ENCODE measurements around the gene RNASEH1. TPM values are rescaled to one million over a fixed set of nuclear protein-coding genes. Genes with fewer than 3 reads are reported as not detected.

RNASEH1 gene
- polyA plus RNA-seq, 3 donors, result 6.8 to 16.4 (median 14.2) TPM

DNA sequence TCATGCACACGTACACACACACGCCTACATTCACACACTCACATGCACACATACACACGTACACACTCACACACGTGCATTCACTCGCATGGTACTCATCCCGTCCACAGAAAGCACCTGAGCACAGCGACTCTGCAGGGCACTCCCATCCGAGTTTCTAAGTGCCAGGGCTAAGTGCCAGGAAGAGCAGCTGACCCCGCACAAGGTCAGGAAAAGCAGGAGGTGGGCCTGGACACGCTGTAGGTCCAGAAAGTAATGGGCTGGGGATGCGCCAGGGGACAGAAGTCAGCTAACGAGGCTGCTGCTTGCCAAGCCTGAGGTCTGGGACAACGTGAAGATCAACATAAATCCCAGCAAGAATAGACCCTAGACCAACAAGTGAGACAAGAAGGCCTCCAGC lies 54.6 kb downstream of the RNASEH1 start:
- DNase-seq, result no peak
- TF ChIP-seq, protein P1, sequence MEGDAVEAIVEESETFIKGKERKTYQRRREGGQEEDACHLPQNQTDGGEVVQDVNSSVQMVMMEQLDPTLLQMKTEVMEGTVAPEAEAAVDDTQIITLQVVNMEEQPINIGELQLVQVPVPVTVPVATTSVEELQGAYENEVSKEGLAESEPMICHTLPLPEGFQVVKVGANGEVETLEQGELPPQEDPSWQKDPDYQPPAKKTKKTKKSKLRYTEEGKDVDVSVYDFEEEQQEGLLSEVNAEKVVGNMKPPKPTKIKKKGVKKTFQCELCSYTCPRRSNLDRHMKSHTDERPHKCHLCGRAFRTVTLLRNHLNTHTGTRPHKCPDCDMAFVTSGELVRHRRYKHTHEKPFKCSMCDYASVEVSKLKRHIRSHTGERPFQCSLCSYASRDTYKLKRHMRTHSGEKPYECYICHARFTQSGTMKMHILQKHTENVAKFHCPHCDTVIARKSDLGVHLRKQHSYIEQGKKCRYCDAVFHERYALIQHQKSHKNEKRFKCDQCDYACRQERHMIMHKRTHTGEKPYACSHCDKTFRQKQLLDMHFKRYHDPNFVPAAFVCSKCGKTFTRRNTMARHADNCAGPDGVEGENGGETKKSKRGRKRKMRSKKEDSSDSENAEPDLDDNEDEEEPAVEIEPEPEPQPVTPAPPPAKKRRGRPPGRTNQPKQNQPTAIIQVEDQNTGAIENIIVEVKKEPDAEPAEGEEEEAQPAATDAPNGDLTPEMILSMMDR (IDR thresholded peaks at IDR 0.05), result no peak
- Histone ChIP-seq H3K27me3 (ENCODE audit: control insufficient read depth in 2 of 2, insufficient read depth in 2 of 2, low read length in 2 of 2) (no peaks in the 10 kb centered on the region), H4K20me1 (ENCODE audit: insufficient read depth, low read length) (peaks cover 4% of the 10 kb centered on the region), H3K4me1 (ENCODE audit: control insufficient read depth in 1 of 2, insufficient read depth in 2 of 2, low read length in 2 of 2) (no peaks in the 10 kb centered on the region), H3K4me3 (replicated peaks in 1 of 3; ENCODE audit: low read depth in 2 of 3, low read length in 3 of 3) (no peak overlapping the region), H3K9ac (ENCODE audit: insufficient read depth, low read length, poor library complexity, severe bottlenecking) (no peak overlapping the region), H3K4me2 (replicated peaks; ENCODE audit: extremely low read depth, low read length, poor library complexity, severe bottlenecking) (no peak overlapping the region), H3K9me3 (replicated peaks in 1 of 2; ENCODE audit: control insufficient read depth in 1 of 2, insufficient read depth in 1 of 2, low read length in 2 of 2) (no peaks in the 10 kb centered on the region), H3K36me3 (replicated peaks in 1 of 2; ENCODE audit: control insufficient read depth in 1 of 2, insufficient read depth in 2 of 2, low read length in 2 of 2) (peaks cover 48 to 94% of the 10 kb centered on the region in 2 donors), H3K79me2 (ENCODE audit: insufficient read depth, low read length) (peaks cover 6% of the 10 kb centered on the region), H3K27ac (ENCODE audit: low read depth in 1 of 2, low read length in 2 of 2) (no peak overlapping the region), H2AFZ (ENCODE audit: insufficient read depth, low read depth, low read length, poor library complexity, severe bottlenecking) (no peak overlapping the region)
- intact Hi-C loops (cut with micrococcal nuclease), result no loop called here
- peaks cover 1% of the 10 kb centered on the region for H3K4me1 Mint-ChIP-seq
- H3K36me3 Mint-ChIP-seq, result peaks cover 80 to 97% of the 10 kb centered on the region in 2 donors
- H3K9me3 Mint-ChIP-seq, result peaks cover 0 to 5% (median under 1%) of the 10 kb centered on the region in 7 donors
- H3K4me3 Mint-ChIP-seq, result no peak overlapping the region
- peaks cover 0 to 2% (median 0%) of the 10 kb centered on the region in 3 donors for H3K27me3 Mint-ChIP-seq (ENCODE audit: low read depth in 3 of 3)
- H3K27ac Mint-ChIP-seq, result peak overlapping the region in 1 of 7 donors; percentile 55
- 92% methylated on average over 10 of the region's 13 CpGs for WGBS (ENCODE audit: insufficient coverage)

DNA sequence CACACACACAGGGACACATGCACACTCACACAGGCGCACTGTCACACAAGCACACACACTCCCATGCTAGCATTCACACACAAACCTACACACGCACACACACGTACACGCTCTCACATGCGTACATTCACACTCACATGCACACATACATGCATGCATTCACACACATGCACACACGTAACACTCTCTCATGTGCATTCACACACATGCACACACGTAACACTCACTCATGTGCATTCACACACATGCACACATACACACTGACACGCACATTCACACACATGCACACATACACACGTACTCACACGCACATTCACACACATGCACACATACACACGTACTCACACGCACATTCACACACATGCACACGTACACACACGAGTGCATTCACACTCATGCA lies 55.1 kb downstream of the RNASEH1 start:
- Histone ChIP-seq H2AFZ (ENCODE audit: insufficient read depth, low read depth, low read length, poor library complexity, severe bottlenecking) (no peak overlapping the region), H4K20me1 (ENCODE audit: insufficient read depth, low read length) (peaks cover 4% of the 10 kb centered on the region), H3K79me2 (ENCODE audit: insufficient read depth, low read length) (peaks cover 6% of the 10 kb centered on the region), H3K4me2 (replicated peaks; ENCODE audit: extremely low read depth, low read length, poor library complexity, severe bottlenecking) (no peak overlapping the region), H3K9me3 (replicated peaks in 1 of 2; ENCODE audit: control insufficient read depth in 1 of 2, insufficient read depth in 1 of 2, low read length in 2 of 2) (no peaks in the 10 kb centered on the region), H3K36me3 (replicated peaks in 1 of 2; ENCODE audit: control insufficient read depth in 1 of 2, insufficient read depth in 2 of 2, low read length in 2 of 2) (peaks cover 53 to 96% of the 10 kb centered on the region in 2 donors), H3K4me1 (ENCODE audit: control insufficient read depth in 1 of 2, insufficient read depth in 2 of 2, low read length in 2 of 2) (no peaks in the 10 kb centered on the region), H3K9ac (ENCODE audit: insufficient read depth, low read length, poor library complexity, severe bottlenecking) (no peak overlapping the region), H3K27me3 (ENCODE audit: control insufficient read depth in 2 of 2, insufficient read depth in 2 of 2, low read length in 2 of 2) (no peaks in the 10 kb centered on the region), H3K27ac (ENCODE audit: low read depth in 1 of 2, low read length in 2 of 2) (no peak overlapping the region), H3K4me3 (replicated peaks in 1 of 3; ENCODE audit: low read depth in 2 of 3, low read length in 3 of 3) (no peak overlapping the region)
- WGBS (ENCODE audit: insufficient coverage), result 91% methylated on average over 14 of the region's 14 CpGs
- intact Hi-C loops (cut with micrococcal nuclease), result no loop called here
- no peak for DNase-seq
- TF ChIP-seq, protein P1 (IDR thresholded peaks at IDR 0.05), result no peak
- Mint-ChIP-seq H3K27me3 (ENCODE audit: low read depth in 3 of 3) (peaks cover 0 to 2% (median 0%) of the 10 kb centered on the region in 3 donors), H3K4me3 (no peak overlapping the region), H3K36me3 (peaks cover 82 to 97% of the 10 kb centered on the region in 2 donors), H3K27ac (peak overlapping the region in 1 of 7 donors; percentile 55), H3K4me1 (no peaks in the 10 kb centered on the region), H3K9me3 (peaks cover 0 to 2% (median 0%) of the 10 kb centered on the region in 7 donors)
